Ascending aorta (tissue), 2 donors: ENCODE results near the gene ADAM29. TPM values are rescaled to one million over a fixed set of nuclear protein-coding genes. Genes with fewer than 3 reads are reported as not detected.

Experiments used
- DNase-seq, 2 donors: peaks; one replicate each; pipeline ENCODE4 v3.0.0-alpha.2; 2019; ENCODE audit warnings: low spot score in 2 of 2
- H3K27ac ChIP-seq, 2 donors: fragments of 200-600 bp; sonication (generic); one replicate each; pipeline ENCODE4 v1.5.1; 2016 to 2017; ENCODE audit warnings: mild to moderate bottlenecking in 1 of 2
- H3K27me3 ChIP-seq: fragments of 200-600 bp; sonication (generic); one replicate; pipeline ENCODE4 v1.5.1; 2017
- H3K36me3 ChIP-seq, 2 donors: fragments of 200-600 bp; sonication (generic); one replicate each; pipeline ENCODE4 v1.5.1; 2016
- H3K4me1 ChIP-seq, 2 donors: fragments of 200-600 bp; sonication (generic); one replicate each; pipeline ENCODE4 v1.5.1; 2016 to 2017; ENCODE audit warnings: mild to moderate bottlenecking in 1 of 2
- H3K4me3 ChIP-seq, 2 donors: fragments of 200-600 bp; sonication (generic); one replicate each; pipeline ENCODE4 v1.5.1; 2016 to 2017; ENCODE audit warnings: mild to moderate bottlenecking in 1 of 2
- H3K9me3 ChIP-seq, 2 donors: fragments of 200-600 bp; sonication (generic); one replicate each; pipeline ENCODE4 v1.5.1; 2016
- intact Hi-C: fragments of 100-400 bp; cut with DNase I; formaldehyde crosslinking; loops from one replicate; pipeline ENCODE4 v1.15.1; 2023
- total RNA-seq: library from RNA; depleted of rRNA; stranded (reverse); fragments of >200 nt; gene quantifications from one replicate; pipeline ENCODE4 v1.1.0, GENCODE V29; 2016
- TF ChIP-seq, protein P1 (sequence below), 3 experiments: fragments of 200-600 bp in 2 of 3; fragments of 450-650 bp in 1 of 3; sonication (generic) in 2 of 3; IDR thresholded peaks; one replicate each; pipeline ENCODE4 v1.5.1; 2016 to 2019; ENCODE audit warnings: antibody characterized with exemption in 3 of 3, mild to moderate bottlenecking in 1 of 3, moderate library complexity in 1 of 3

ADAM29 gene
- total RNA-seq, 1 donor from 2014 or later = not detected

DNA sequence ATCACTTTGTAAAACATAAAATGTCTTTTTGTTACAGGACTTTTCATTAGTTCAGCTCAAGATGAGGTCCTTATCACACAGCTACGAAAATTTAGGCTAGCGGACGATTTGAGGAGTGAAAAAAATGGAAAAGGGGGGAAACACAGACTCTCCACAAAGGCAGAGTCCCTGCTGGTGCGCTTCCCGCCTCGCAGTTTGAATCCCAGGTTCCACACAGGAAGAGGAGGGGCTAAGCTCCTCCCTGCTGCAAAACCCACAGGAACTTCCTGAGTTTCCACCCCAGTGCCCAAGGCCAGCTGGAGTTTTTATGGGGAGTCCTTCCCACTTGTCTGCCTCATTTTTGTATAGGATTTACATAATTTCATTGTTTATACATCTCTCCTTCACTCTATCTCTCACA lies 11.2 kb downstream of the ADAM29 start:
- Histone ChIP-seq H3K36me3 (no peaks in the 10 kb centered on the region), H3K9me3 (no peaks in the 10 kb centered on the region), H3K4me1 (no peaks in the 10 kb centered on the region), H3K27ac (no peak overlapping the region), H3K27me3 (no peaks in the 10 kb centered on the region), H3K4me3 (no peak overlapping the region)
- DNase-seq = no peak
- intact Hi-C loops = no loop called here
- TF ChIP-seq, protein P1, sequence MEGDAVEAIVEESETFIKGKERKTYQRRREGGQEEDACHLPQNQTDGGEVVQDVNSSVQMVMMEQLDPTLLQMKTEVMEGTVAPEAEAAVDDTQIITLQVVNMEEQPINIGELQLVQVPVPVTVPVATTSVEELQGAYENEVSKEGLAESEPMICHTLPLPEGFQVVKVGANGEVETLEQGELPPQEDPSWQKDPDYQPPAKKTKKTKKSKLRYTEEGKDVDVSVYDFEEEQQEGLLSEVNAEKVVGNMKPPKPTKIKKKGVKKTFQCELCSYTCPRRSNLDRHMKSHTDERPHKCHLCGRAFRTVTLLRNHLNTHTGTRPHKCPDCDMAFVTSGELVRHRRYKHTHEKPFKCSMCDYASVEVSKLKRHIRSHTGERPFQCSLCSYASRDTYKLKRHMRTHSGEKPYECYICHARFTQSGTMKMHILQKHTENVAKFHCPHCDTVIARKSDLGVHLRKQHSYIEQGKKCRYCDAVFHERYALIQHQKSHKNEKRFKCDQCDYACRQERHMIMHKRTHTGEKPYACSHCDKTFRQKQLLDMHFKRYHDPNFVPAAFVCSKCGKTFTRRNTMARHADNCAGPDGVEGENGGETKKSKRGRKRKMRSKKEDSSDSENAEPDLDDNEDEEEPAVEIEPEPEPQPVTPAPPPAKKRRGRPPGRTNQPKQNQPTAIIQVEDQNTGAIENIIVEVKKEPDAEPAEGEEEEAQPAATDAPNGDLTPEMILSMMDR (IDR thresholded peaks at IDR 0.05) = no peak

DNA sequence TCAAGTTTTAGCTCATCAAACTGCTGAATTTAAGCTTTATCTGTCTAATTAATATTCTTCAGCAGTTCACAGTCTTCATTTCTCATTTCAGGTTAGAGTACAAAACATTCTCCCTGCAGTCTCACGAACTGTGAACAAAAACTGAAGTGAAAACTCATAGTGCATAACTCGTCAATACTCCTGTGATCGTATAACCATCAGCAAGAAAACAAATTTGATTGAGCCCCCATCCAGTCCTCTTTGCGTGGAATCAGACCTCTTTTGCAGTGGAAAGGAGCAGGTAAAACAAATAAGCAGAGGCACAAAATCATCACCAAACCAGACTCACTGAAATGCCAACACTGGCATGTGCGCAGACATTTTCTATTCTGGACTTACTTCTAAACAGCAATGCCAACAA lies 12.7 kb downstream of the ADAM29 start:
- no peaks in the 10 kb centered on the region for H3K27me3 ChIP-seq
- no peaks in the 10 kb centered on the region for H3K36me3 ChIP-seq
- DNase-seq = no peak
- intact Hi-C loops = no loop called here
- no peaks in the 10 kb centered on the region for H3K4me1 ChIP-seq
- H3K9me3 ChIP-seq = no peaks in the 10 kb centered on the region
- H3K27ac ChIP-seq = no peak overlapping the region
- H3K4me3 ChIP-seq = no peak overlapping the region
- TF ChIP-seq, protein P1 (IDR thresholded peaks at IDR 0.05) = no peak

DNA sequence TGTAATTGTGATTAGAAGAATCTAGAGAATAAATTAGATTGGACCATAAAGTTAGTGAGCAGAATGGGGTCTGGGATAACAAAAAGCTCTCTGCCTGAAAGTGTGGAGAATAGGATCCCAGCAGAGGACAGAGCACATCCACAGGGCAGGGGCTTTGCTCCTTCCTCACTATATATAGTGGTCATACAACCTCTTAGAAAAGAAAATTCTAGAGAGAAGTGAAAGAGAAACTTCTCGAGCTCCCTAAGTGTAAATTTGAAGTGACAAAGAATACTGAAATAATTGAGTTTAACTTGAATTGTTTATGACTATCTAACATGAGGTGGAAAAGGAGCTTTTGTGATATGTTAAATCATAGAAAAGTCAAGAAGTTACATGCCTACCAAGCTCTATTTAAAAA lies 14.9 kb downstream of the ADAM29 start:
- intact Hi-C loops = no loop called here
- Histone ChIP-seq H3K36me3 (no peaks in the 10 kb centered on the region), H3K4me3 (no peak overlapping the region), H3K9me3 (no peaks in the 10 kb centered on the region), H3K27ac (no peak overlapping the region), H3K27me3 (no peaks in the 10 kb centered on the region), H3K4me1 (no peaks in the 10 kb centered on the region)
- TF ChIP-seq, protein P1 (IDR thresholded peaks at IDR 0.05) = no peak
- DNase-seq = no peak

DNA sequence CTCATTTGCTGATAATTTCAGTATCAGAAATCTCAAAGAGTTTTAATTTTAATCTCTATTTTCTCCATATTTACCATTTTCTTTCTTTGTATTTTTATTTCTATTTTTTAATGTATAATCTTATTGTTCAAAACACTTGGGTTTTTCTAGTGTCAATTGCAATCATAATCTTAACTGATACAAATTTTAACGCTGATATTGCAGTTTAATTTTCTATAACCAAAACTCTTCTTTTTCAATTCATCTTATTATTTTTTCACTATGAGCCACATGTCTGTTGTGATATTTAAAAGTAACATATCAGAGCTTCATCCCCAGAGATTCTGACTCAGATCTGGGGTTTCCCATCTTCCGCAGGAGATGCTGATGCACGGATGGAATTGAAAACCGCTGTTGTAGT lies 16.2 kb downstream of the ADAM29 start:
- H3K27ac ChIP-seq = no peak overlapping the region
- H3K4me1 ChIP-seq = no peaks in the 10 kb centered on the region
- H3K9me3 ChIP-seq = no peaks in the 10 kb centered on the region
- no peak for DNase-seq
- H3K27me3 ChIP-seq = no peaks in the 10 kb centered on the region
- TF ChIP-seq, protein P1 (IDR thresholded peaks at IDR 0.05) = no peak
- intact Hi-C loops = no loop called here
- no peak overlapping the region for H3K4me3 ChIP-seq
- no peaks in the 10 kb centered on the region for H3K36me3 ChIP-seq

DNA sequence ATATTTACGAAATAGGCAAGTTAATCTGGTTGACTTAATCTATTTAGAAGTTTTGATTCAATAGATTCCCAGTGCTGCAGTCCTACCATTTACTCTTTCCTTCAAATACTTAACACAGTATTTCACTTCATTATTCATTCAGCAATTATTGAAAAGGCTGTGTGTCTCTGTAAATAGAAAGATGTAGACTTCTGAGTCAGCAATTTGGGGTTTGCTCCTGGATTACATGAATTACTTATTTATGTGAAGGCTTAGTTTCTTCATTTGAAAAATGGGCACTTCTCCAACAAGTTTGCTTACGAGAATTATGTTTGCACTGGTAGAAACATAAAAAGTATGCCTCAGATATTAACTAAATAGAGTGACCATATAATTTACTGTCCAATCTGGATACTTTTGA lies 17.4 kb downstream of the ADAM29 start:
- TF ChIP-seq, protein P1 (IDR thresholded peaks at IDR 0.05) = no peak
- DNase-seq = no peak
- H3K9me3 ChIP-seq = no peaks in the 10 kb centered on the region
- H3K36me3 ChIP-seq = no peaks in the 10 kb centered on the region
- intact Hi-C loops = no loop called here
- no peak overlapping the region for H3K4me3 ChIP-seq
- no peak overlapping the region for H3K27ac ChIP-seq
- no peaks in the 10 kb centered on the region for H3K27me3 ChIP-seq
- H3K4me1 ChIP-seq = no peaks in the 10 kb centered on the region

DNA sequence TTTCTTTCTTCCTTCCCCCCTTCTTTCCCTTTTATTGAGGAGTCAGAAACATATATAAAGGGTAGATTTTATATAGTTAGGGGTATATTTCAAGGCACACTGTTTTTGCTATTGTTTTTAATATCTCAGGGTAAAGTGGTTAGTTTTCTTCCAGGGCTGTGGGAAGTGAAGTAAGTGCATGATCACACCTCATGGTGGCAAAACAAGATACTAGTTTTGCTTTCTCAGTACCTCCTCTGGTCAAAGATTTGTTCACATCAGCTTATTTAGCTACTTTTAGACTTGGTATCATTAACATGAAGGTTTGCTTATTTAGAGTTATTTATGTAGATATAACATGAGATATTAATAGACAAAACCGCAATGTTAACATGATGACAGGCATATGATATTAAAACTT lies 21.8 kb downstream of the ADAM29 start:
- no peak for DNase-seq
- H3K27me3 ChIP-seq = no peaks in the 10 kb centered on the region
- no peak overlapping the region for H3K4me3 ChIP-seq
- intact Hi-C loops = no loop called here
- no peaks in the 10 kb centered on the region for H3K36me3 ChIP-seq
- no peaks in the 10 kb centered on the region for H3K4me1 ChIP-seq
- TF ChIP-seq, protein P1 (IDR thresholded peaks at IDR 0.05) = no peak
- H3K27ac ChIP-seq = no peak overlapping the region
- H3K9me3 ChIP-seq = no peaks in the 10 kb centered on the region
